Activated naive CD4-positive, alpha-beta T cell treated with anti-CD3 and anti-CD28 coated beads for 36 hours (primary cell): ENCODE data around the gene TTYH2. TPM values are rescaled to one million over a fixed set of nuclear protein-coding genes. Genes with fewer than 3 reads are reported as not detected.
"Not testable (repeated sequence)": the region's sequence is repeated elsewhere in the genome, so short reads cannot be mapped to it uniquely, and the experiment has no call there.

Source experiments
- CTCF ChIA-PET: fragments of 350-600 bp; sonication (Branson Sonifier 250); formaldehyde crosslinking; loops from one replicate; lab custom pipeline; 2021; ENCODE audit warnings: antibody characterized with exemption; lab: Charles Lee
- DNase-seq: peaks from one replicate; pipeline ENCODE4 v3.0.0-alpha.2; 2020
- H3K27ac Mint-ChIP-seq: one replicate; pipeline ENCODE4 v1.8.0; 2021; ENCODE audit warnings: mild to moderate bottlenecking, mixed read lengths
- H3K27me3 Mint-ChIP-seq: one replicate; pipeline ENCODE4 v1.8.0; 2021; ENCODE audit warnings: low read depth, mixed read lengths
- H3K36me3 Mint-ChIP-seq: one replicate; pipeline ENCODE4 v1.8.0; 2021; ENCODE audit warnings: low read depth, mixed read lengths
- H3K4me1 Mint-ChIP-seq: one replicate; pipeline ENCODE4 v1.8.0; 2021; ENCODE audit warnings: low read depth, mixed read lengths
- H3K4me3 Mint-ChIP-seq: one replicate; pipeline ENCODE4 v1.8.0; 2021; ENCODE audit warnings: mild to moderate bottlenecking, moderate library complexity, mixed read lengths
- H3K9me3 Mint-ChIP-seq: one replicate; pipeline ENCODE4 v1.8.0; 2021; ENCODE audit warnings: mixed read lengths
- intact Hi-C: fragments of 100-400 bp; cut with micrococcal nuclease; formaldehyde crosslinking; loops from one replicate; pipeline ENCODE4 v1.15.1; 2023
- total RNA-seq, 2 experiments: library from RNA; stranded (reverse); gene quantifications; one replicate each; pipeline ENCODE4 v1.2.3, GENCODE V29; 2021

TTYH2 gene
- total RNA-seq, 2 experiments from 2014 or later = 2.5 to 2.8 TPM

GRCh38 chr17:74276051-74276476, 62.7 kb downstream of the TTYH2 start:
- peaks cover 3% of the 10 kb centered on the region for H3K27me3 Mint-ChIP-seq
- H3K4me3 Mint-ChIP-seq = no peak overlapping the region
- DNase-seq = no peak
- H3K9me3 Mint-ChIP-seq = no peaks in the 10 kb centered on the region
- intact Hi-C loops = no loop called here
- H3K27ac Mint-ChIP-seq = no peak overlapping the region
- CTCF ChIA-PET = interaction anchor here (1.1 kb wide), 1 partner anchor 65 kb away, joined by 3 read pairs; no protein-coding TSS in a partner anchor
- H3K4me1 Mint-ChIP-seq = peaks cover 27% of the 10 kb centered on the region
- H3K36me3 Mint-ChIP-seq = no peaks in the 10 kb centered on the region

- no peak for DNase-seq
- H3K9me3 Mint-ChIP-seq = no peaks in the 10 kb centered on the region
- H3K27me3 Mint-ChIP-seq = peaks cover 3% of the 10 kb centered on the region
- no peaks in the 10 kb centered on the region for H3K36me3 Mint-ChIP-seq
- H3K4me3 Mint-ChIP-seq = no peak overlapping the region
- intact Hi-C loops = no loop called here
- no peak overlapping the region for H3K27ac Mint-ChIP-seq
- peaks cover 27% of the 10 kb centered on the region for H3K4me1 Mint-ChIP-seq
- CTCF ChIA-PET = interaction anchor here (1.1 kb wide), 1 partner anchor 66 kb away, joined by 3 read pairs; no protein-coding TSS in a partner anchor
Measured at GRCh38 chr17:74276541-74277009, 63.2 kb downstream of the TTYH2 start.

- no peak overlapping the region for H3K27ac Mint-ChIP-seq
- H3K4me1 Mint-ChIP-seq = peaks cover 36% of the 10 kb centered on the region
- no peak for DNase-seq
- no peaks in the 10 kb centered on the region for H3K36me3 Mint-ChIP-seq
- CTCF ChIA-PET = interaction anchor here (1.2 kb wide), 1 partner anchor 12 kb away, joined by 3 read pairs; no protein-coding TSS in a partner anchor
- H3K27me3 Mint-ChIP-seq = peaks cover 3% of the 10 kb centered on the region
- no peak overlapping the region for H3K4me3 Mint-ChIP-seq
- no peaks in the 10 kb centered on the region for H3K9me3 Mint-ChIP-seq
- intact Hi-C loops = no loop called here
Measured at GRCh38 chr17:74277935-74278334, 64.6 kb downstream of the TTYH2 start.

GRCh38 chr17:74279617-74280016, 66.2 kb downstream of the TTYH2 start:
- H3K27me3 Mint-ChIP-seq, DNase-seq, H3K36me3 Mint-ChIP-seq, H3K9me3 Mint-ChIP-seq, H3K4me3 Mint-ChIP-seq, intact Hi-C loops: not testable (repeated sequence)
- peaks cover 33% of the 10 kb centered on the region for H3K4me1 Mint-ChIP-seq
- peak overlapping the region; percentile 69 for H3K27ac Mint-ChIP-seq
- CTCF ChIA-PET = interaction anchor here (1.2 kb wide), 1 partner anchor 88 kb away, joined by 3 read pairs; no protein-coding TSS in a partner anchor

GRCh38 chr17:74280093-74280513, 66.7 kb downstream of the TTYH2 start:
- Mint-ChIP-seq H3K27ac (peak overlapping the region; percentile 69), H3K4me1 (peaks cover 34% of the 10 kb centered on the region)
- DNase-seq = peak; percentile 74

GRCh38 chr17:74281799-74282198, 68.4 kb downstream of the TTYH2 start:
- Mint-ChIP-seq H3K27me3 (no peaks in the 10 kb centered on the region), H3K4me1 (peaks cover 34% of the 10 kb centered on the region), H3K4me3 (no peak overlapping the region), H3K9me3 (no peaks in the 10 kb centered on the region), H3K36me3 (no peaks in the 10 kb centered on the region), H3K27ac (no peak overlapping the region)
- DNase-seq = no peak
- intact Hi-C loops = loop anchor here (2.0 kb wide), 1 partner anchor 69 kb away; the partner anchor contains the start of gene TTYH2
- CTCF ChIA-PET = interaction anchor here (0.7 to 1.3 kb wide), 2 partner anchors 13 to 73 kb away, joined by 5 to 6 read pairs; no protein-coding TSS in a partner anchor

More at GRCh38 chr17:74280093-74280513, 66.7 kb downstream of the TTYH2 start:
- intact Hi-C loops = no loop called here
- H3K36me3 Mint-ChIP-seq = no peaks in the 10 kb centered on the region
- H3K4me3 Mint-ChIP-seq = no peak overlapping the region
- CTCF ChIA-PET = interaction anchor here (1.2 kb wide), 1 partner anchor 88 kb away, joined by 3 read pairs; no protein-coding TSS in a partner anchor
- no peaks in the 10 kb centered on the region for H3K27me3 Mint-ChIP-seq
- no peaks in the 10 kb centered on the region for H3K9me3 Mint-ChIP-seq

GRCh38 chr17:74282274-74282586, 68.9 kb downstream of the TTYH2 start:
- H3K4me3 Mint-ChIP-seq, H3K27me3 Mint-ChIP-seq, H3K36me3 Mint-ChIP-seq, H3K9me3 Mint-ChIP-seq, DNase-seq: not testable (repeated sequence)
- Mint-ChIP-seq H3K4me1 (peaks cover 34% of the 10 kb centered on the region), H3K27ac (peak overlapping the region; percentile 90)
- intact Hi-C loops = loop anchor here (2.0 kb wide), 1 partner anchor 69 kb away; the partner anchor contains the start of gene TTYH2
- CTCF ChIA-PET = interaction anchor here (0.7 to 1.3 kb wide), 2 partner anchors 13 to 72 kb away, joined by 5 to 6 read pairs; no protein-coding TSS in a partner anchor

- no peaks in the 10 kb centered on the region for H3K27me3 Mint-ChIP-seq
- peak; percentile 58 for DNase-seq
- H3K36me3 Mint-ChIP-seq = no peaks in the 10 kb centered on the region
- H3K27ac Mint-ChIP-seq = peak overlapping the region; percentile 90
- no peak overlapping the region for H3K4me3 Mint-ChIP-seq
- no peaks in the 10 kb centered on the region for H3K9me3 Mint-ChIP-seq
- CTCF ChIA-PET = interaction anchor here (1.3 kb wide), 1 partner anchor 12 kb away, joined by 5 read pairs; no protein-coding TSS in a partner anchor
- peaks cover 34% of the 10 kb centered on the region for H3K4me1 Mint-ChIP-seq
- intact Hi-C loops = loop anchor here (2.0 kb wide), 1 partner anchor 70 kb away; the partner anchor contains the start of gene TTYH2
Measured at GRCh38 chr17:74282587-74283370, 69.4 kb downstream of the TTYH2 start.

GRCh38 chr17:74283371-74283673, 70.0 kb downstream of the TTYH2 start:
- Mint-ChIP-seq H3K36me3 (no peaks in the 10 kb centered on the region), H3K4me3 (no peak overlapping the region), H3K9me3 (no peaks in the 10 kb centered on the region), H3K27me3 (no peaks in the 10 kb centered on the region), H3K27ac (peak overlapping the region; percentile 90), H3K4me1 (peaks cover 35% of the 10 kb centered on the region)
- no peak for DNase-seq
- intact Hi-C loops = loop anchor here (2.0 kb wide), 1 partner anchor 71 kb away; the partner anchor contains the start of gene TTYH2
- CTCF ChIA-PET = interaction anchor here (0.7 kb wide), 1 partner anchor 86 kb away, joined by 3 read pairs; no protein-coding TSS in a partner anchor

GRCh38 chr17:74287031-74287602, 73.7 kb downstream of the TTYH2 start:
- Mint-ChIP-seq H3K4me1 (peaks cover 36% of the 10 kb centered on the region), H3K9me3 (no peaks in the 10 kb centered on the region), H3K27me3 (no peaks in the 10 kb centered on the region), H3K27ac (no peak overlapping the region), H3K4me3 (no peak overlapping the region), H3K36me3 (no peaks in the 10 kb centered on the region)
- intact Hi-C loops = no loop called here
- CTCF ChIA-PET = interaction anchor here (1.1 to 2.5 kb wide), 3 partner anchors 9 to 50 kb away, joined by 3 to 6 read pairs (median 5); no protein-coding TSS in a partner anchor
- no peak for DNase-seq

GRCh38 chr17:74288785-74289184, 75.4 kb downstream of the TTYH2 start:
- Mint-ChIP-seq H3K27me3 (no peaks in the 10 kb centered on the region), H3K4me1 (peaks cover 22% of the 10 kb centered on the region), H3K36me3 (no peaks in the 10 kb centered on the region), H3K9me3 (no peaks in the 10 kb centered on the region), H3K27ac (peak overlapping the region; percentile 7), H3K4me3 (no peak overlapping the region)
- intact Hi-C loops = loop anchor here (1.0 kb wide), 1 partner anchor 13 kb away; no protein-coding TSS in a partner anchor
- CTCF ChIA-PET = interaction anchor here (1.9 to 2.5 kb wide), 2 partner anchors 8 to 9 kb away, joined by 5 to 6 read pairs; no protein-coding TSS in a partner anchor
- DNase-seq = peak; percentile 74

GRCh38 chr17:74289688-74290087, 76.3 kb downstream of the TTYH2 start:
- CTCF ChIA-PET = interaction anchor here (1.1 to 1.3 kb wide), 2 partner anchors 11 kb away, joined by 3 read pairs; no protein-coding TSS in a partner anchor
- Mint-ChIP-seq H3K4me3 (no peak overlapping the region), H3K36me3 (no peaks in the 10 kb centered on the region), H3K4me1 (peaks cover 19% of the 10 kb centered on the region), H3K27me3 (no peaks in the 10 kb centered on the region), H3K27ac (peak overlapping the region; percentile 30), H3K9me3 (peaks cover under 1% of the 10 kb centered on the region)
- intact Hi-C loops = loop anchor here (1.0 kb wide), 1 partner anchor 12 kb away; no protein-coding TSS in a partner anchor
- DNase-seq = no peak
